Retina (tissue), 1 donor: ENCODE data around the gene C1QTNF12.
"Not testable (repeated sequence)": the region's sequence is repeated elsewhere in the genome, so short reads cannot be mapped to it uniquely, and the experiment has no call there.

ENCODE experiments used
- DNase-seq: peaks from one replicate; pipeline ENCODE4 v3.0.0-alpha.2; 2016

C1QTNF12 gene

DNA sequence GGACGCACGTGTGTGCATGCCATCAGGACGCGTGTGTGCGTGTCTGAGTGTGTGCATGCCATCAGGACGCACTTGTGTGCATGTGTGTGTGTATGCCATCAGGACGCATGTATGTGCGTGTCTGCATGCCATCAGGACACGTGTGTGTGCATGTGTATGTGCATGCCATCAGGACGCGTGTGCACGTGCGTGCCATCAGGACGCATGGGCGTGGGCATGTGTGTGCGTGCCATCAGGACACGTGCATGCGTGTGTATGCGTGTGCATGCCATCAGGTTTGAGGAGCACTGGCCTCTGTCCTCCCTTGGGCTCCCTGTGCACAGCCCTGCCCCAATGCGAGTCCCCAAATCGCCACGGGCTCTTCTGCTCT is 12.6 kb upstream of the C1QTNF12 start:
- DNase-seq: no peak

DNA sequence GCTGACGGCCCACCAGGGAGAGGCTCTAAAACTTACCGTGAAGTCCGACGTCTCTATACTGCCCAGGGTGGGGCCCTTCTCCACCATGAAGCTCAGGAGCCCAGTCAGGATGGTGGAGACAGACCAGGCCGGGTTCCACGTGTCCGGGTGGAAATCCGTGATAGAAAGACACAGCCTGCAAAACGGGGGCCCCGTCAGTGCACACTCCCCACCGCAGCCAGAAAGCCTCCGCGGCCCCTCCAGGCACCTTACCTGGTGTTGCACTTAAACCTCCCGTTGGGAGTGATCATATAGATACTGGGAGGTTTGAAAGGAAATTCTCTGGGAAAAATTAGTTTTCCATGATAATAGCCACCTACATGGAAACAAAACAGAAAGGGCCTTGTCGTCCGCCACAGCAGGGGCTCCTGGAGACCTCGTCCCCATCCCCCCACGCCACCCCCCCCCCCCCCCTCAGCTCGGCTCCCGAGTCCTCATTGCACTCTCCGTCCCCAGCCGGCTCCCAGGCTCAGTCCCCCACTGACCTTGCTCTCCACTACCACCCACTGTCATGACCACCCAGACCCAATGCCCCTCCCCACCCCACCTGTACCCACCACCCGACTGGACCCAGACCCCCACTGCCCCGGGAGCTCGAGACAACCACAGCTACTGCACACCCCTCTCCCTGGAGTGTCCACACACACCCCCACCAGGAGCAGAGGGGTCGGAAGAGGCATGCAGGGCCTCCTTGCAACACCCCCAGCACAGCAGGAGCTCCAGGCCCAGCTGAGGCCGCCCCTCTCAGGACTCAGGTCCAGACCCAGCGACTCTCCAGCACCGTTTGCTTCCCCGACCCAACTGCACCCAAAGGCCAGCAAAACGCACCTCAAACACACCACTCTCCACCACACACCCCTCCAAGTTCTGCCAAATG is 10.7 kb upstream of the C1QTNF12 start:
- no peak for DNase-seq

DNA sequence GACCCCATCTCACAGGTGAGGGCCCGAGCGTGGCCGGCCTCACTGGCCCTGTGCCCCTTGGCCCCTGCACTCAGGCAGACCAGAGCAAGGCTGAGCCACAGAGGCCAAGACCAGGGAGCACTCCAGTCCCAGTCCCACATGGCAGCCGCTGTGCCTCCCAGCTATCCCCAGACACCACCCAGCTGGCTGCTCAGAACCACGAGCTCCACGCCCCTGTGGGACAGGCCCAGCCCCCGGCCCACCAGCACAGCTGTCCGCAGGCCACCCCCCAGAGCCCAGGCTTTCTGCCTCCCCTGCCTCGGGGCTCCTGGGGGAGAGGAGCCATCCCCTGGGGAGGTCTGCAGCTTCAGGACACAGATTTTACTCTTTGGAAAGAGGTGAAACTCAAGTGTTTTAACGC is 9.1 kb upstream of the C1QTNF12 start:
- no peak for DNase-seq

DNA sequence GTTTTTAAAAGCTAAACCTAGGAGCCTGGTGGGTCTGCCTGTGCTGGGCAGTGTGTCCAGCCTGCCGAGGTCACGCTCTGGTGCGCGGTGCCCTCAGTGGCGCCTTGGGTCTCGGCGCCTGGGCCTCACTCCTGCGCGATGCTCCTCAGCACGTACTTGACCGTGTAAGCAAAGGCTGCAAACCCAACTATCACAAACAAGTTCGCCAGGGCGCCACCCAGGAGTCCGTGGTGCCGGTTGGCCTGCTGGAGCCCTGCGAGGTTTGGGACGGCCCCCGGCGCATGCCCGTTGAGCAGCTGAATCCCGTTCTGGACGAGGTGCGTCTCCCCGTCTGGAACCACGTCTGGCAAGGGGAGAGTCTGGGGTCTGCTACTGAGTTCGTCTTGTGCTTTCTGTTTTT is 8.6 kb upstream of the C1QTNF12 start:
- DNase-seq: no peak

DNA sequence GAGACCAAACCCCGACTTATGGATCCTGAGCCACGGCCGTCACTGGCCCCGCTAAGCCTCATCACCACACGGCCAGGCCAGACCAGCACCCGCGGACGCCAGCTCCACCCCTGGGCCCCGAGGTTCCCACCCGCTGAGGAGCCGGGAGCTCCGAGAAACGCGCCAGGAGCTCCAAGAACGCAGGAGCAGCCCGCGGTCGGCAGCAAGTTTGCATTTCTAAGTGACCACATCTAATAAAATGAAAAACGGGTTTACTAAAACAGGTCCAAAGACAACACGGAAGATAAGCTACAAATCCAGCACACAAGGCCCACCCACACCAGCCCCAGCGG is 8.1 kb upstream of the C1QTNF12 start:
- no peak for DNase-seq

DNA sequence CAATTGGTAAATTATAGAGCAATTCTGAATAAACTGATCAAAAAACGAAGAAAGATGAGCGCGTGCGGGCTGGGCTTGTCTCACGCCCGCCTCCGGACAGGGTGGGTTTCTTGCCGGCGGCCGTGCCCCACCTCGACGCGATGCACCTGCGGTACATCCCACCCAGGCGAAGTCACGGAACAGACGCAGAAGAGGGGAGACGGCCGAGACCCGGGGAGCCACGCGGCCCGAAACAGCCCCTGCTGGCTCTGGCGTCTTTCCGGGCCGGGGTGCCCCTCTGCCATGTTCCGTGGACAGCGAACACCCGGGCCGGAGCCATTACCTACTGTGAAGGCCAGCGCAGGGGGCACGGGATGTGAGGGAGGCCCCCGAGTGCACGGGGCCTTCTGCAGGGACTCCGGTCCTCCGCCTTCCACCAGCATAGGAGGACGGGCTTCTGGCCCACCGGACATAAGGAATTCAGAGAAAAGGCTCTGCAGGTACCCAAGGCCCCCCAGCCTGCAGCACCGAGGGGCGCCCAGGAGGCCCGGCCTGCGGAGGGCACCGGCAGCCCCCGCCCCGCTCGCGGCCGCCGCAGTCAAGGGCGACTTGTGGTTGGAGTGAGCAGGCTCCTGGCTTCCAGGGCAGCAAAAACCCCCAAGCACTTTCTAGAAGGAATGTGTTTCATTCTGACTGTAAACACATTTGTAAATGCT is 7.6 kb upstream of the C1QTNF12 start:
- DNase-seq: no peak

DNA sequence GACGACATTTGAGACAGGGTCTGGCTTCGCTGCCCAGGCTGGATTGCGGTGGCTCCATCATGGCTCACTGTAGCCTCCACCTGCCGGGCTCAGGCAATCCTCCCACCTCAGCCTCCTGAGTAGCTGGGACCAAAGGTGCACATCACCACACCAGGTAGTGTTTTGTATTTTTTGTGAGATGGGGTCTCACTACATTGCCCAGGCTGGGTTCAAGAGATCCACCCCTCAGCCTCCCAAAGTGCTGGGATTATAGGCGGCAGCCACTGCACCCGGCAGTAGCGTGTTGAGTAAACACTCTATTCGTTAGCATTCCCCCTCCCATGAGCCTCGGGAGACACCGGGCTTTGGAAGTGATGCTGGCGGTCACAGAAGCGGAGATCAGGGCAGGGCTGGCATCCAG is 6.8 kb upstream of the C1QTNF12 start:
- DNase-seq: no peak

DNA sequence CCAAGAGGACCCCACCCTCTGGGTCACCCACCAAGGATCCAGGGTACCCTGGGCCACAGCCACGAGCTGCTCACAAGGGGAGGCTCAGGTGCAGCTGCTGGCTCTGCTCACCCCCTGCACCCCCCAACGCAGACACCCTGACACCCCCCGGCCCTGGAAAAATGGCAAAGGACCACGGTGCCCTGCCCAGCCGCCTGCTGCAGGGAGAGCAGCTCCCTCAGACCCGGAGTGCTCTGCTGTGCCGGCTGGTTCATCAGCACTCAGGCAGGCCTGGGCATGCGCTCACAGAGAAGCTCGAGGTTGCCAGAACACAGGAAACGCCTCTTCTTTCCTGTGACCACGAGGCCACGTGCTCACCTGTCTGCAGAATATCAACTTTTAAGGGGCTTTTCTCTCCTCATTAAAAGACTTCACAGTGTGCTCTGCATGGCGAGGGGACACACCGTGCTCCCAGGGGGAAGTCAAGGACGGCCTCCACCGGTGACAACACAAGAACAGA is 4.3 kb upstream of the C1QTNF12 start:
- DNase-seq: no peak

DNA sequence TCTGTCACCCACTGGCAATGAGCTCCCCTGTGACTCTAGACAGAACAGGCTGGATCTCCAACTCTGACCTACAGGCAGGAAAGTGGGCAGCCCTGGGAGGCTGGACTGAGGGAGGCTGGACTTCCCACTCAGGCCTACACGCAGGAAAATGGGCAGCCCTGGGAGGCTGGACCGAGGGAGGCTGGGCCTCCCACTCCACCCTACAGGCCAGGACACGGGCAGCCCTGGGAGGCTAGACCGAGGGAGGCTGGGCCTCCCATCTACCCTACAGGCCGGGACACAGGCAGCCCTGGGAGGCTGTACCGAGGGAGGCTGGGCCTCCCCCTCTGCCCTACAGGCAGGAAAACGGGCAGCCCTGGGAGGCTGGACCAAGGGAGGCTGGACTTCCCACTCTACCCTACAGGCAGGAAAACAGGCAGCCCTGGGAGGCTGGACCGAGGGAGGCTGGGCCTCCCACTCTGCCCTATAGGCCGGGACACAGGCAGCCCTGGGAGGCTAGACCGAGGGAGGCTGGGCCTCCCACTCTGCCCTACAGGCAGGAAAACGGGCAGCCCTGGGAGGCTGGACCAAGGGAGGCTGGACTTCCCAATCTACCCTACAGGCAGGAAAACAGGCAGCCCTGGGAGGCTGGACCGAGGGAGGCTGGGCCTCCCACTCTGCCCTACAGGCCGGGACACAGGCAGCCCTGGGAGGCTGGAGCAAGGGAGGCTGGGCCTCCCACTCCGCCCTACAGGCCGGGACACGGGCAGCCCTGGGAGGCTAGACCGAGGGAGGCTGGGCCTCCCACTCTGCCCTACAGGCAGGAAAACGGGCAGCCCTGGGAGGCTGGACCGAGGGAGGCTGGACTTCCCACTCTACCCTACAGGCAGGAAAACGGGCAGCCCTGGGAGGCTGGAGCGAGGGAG is 1.7 kb upstream of the C1QTNF12 start:
- DNase-seq: not testable (repeated sequence)

DNA sequence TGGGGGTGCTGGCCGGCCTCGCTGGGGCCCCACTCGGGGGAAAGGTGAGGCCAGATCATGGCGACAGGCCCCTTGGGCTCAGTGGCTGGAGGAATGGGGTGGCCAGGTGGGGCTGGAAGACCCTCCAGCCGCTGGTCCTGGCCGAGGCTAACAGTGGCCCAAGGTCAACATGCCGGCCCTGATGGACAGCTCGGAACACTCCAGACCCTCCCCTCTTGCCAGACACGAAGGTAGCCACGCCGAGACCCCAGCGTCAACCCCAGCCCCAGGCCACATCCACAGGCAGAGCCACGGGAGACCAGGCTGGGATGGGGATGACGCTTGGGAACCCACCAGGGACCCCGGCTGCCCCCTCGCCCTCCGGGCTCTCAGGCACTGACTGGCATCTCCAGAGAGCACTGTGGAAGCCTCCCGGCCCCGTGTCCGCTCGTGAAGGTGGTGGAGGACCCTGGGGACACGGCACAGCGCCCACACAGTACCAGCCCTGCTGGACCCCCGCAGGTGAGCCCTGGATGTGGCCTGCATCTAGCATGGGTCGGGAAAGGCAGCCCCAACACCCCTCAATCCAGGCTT is 905 bp upstream of the C1QTNF12 start:
- DNase-seq: no peak

DNA sequence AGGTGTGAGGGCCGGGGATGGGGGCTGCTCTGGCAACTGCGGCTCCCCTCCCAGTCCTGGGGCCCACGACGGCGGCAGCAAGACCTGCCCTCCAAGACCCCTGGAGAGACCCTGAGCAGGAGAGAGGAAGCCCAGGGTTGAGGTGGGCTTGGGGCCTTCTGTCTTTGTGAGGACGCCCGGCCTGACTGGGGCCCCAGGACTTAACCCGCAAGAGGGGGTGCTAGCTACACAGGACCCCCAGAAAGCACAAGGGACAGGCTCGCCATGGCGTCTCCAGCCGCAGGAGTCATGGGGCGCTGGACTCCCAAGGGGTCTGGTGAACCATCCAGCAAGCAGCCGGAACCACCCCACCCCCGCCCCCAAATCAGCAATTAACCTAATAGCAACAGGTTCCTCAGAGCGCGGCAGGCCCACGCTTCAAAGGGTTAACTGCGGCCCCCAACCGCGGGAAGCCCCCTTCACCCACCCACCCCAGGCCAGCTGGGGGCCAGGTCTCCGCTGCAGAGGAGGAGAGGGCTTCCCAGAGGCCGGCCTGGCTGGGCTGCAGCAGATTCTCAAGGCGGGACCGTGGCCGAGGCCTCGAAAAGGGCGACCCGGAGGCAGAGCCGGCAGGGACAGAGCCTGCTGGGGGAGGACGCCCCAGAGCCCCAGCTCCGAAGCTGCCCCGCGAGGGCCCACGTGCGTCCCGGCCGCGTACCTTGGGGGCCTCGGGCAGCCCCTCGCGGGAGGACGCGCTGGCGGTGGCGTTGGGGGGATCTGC is 525 bp downstream of the C1QTNF12 start:
- DNase-seq: no peak

DNA sequence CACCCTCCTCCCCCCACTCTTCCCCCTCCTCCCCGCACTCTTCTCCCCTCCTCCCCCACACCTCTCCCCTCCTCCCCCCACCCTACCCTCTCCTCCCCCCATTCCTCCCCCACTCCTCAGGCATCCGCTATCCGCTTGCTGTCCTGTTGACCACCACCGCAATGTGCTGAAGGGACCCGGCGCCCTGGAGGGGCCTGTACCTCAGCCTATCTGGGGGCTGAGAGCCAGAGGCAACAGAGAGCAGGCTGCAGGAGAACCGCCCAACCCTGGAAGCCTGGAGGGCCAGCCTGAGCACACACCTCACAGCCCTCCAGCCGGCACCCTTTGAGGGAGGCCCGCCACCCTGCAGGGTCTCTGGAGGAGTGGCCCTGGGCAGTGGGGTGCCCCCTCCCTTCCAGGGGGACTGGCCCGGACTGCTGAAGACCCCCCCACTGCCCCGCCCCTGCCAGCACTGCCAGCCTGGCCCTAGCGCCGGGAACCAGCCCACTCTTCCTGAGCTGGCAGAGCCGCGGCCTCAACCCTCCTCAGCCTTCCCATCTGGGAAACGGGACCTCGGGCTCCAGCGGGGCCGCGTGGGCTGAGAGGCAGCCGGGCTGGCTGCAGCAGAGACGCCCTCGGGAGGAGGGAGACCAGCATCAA is 1.2 kb downstream of the C1QTNF12 start:
- no peak for DNase-seq

DNA sequence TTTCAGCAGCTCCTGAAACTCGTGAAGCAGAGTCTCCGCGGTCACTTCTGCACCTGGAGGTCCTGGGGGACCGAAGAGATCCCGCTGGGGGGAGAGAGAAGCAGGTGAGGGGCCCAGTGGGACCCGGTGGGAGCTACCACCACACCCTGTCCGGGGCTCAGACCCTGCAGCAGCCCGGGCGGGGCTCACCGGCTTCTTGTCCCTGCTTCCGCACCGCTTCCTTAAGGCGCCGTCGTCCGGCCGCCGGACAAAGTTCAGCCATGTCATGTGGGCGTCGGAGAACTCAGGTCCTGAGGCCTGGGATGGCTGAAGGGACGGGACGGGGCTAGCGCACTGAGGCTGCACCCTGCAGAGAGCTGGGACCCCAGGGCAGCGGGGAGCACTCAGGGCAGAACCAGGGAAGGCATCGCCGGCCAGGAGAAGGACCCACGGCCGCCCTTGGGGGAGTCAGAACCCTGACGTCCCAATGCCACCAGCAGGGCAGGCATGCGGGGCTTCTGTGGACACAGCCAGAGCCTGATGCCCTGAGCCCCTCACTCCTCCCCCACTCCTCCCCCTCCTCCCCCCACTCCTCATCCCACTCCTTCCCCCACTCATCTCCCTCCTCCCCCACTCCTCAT is 2.2 kb downstream of the C1QTNF12 start:
- DNase-seq: peak; percentile 61

DNA sequence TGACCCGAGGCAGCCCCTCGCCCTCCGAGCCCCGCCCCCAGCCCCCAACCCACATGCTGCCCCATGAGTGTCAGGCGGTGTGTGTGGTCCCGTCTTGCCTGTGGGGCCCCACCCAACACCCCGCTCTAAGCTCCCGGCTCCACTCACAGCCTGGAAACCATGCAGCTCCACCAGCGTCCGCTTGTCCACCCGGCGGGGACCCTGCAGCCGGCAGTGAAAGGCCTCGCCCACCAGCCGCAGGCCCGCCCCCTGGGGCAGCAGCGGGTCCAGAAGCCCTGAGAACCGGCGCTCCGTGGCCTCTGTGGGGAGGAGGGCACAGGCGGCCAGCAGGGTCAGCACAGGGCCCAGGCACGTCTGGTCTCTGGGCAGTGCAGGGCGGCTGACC is 2.7 kb downstream of the C1QTNF12 start:
- DNase-seq: peak; percentile 49

DNA sequence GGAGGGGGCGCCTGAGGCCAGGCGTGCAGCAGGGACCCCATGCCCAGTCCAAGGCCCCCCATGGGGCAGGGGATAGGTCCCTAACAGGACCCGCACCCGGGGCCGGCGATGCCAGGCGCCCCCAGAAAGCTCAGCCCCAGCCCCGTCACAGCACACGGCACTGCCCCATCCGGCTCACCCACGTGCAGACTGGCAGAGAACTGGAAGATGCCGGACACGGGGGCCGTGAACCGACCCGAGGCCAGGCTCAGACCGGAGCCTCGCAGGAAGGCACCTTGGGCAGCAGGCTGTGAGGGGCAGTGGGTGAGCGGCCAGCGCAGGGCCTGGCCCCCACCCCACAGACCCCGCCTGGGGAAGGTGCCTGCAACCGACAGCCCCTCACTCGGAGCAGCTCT is 3.3 kb downstream of the C1QTNF12 start:
- no peak for DNase-seq

DNA sequence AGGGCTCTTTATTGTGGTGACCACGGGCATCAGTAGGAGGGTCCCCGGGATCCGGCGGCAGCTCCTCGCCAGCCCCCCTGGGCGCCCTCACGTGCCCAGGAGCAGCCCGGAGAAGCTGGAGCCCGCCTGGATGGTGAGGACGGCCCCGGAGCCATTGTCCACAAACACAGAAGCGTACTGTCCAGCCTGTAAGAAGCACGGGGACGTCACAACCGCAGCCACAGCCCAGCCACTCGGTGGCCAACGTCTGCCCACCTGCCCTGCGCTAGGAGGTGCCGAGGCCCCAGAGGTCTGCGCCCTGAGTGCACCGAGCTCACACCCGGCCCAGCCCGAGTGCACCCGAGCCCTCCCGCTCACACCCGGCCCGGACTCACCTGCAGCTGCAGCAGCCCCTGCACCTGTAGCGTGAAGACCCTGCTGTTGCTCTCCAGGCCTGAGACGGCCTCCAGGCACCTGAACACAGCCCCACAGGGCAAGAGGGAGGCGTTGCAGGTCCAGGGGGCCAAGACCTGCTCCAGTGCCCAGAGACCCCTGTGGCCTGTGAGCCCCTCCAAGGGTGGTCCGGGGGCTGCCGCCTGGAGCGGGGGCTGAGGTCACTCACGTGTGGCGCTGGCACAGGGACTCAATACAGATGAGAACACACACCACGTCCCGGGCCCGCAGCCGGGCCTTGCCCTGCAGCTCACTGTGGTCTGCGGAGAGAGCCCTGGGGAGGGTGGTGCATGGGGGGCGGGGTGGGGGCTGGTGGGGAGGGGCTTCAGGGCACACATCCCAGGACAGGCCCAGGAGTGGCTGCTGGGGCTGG is 3.9 kb downstream of the C1QTNF12 start:
- no peak for DNase-seq

DNA sequence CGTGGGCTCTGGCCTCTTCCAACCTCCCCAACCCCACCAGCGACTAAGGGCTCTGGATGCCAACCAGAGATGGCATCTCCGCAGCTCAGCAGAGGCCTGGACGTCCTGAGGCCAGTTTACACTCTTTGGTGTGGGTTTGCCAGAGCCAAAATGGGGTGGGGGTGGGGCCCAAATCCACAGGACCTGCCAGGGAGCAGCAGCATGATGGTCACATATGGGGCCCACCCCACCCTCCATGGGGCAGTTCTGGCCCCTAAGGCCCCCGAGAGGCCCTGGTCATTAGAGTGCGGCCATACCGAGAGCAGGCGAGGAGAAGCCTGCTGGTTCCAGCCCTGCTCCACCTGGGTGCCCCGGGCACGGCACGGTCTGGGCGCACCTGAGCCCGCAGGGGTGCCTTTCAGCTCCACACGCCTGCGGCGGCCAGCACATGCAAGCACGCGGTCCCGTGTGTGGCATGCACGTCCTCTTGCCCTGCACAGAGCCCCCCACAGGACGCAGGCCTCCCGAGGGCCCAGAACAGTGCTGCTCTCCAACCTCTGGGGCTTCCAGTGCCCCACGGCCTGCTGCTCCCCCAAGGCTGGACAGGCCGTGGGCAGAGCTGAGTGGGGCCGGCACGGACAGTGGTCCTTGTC is 4.8 kb downstream of the C1QTNF12 start:
- no peak for DNase-seq

DNA sequence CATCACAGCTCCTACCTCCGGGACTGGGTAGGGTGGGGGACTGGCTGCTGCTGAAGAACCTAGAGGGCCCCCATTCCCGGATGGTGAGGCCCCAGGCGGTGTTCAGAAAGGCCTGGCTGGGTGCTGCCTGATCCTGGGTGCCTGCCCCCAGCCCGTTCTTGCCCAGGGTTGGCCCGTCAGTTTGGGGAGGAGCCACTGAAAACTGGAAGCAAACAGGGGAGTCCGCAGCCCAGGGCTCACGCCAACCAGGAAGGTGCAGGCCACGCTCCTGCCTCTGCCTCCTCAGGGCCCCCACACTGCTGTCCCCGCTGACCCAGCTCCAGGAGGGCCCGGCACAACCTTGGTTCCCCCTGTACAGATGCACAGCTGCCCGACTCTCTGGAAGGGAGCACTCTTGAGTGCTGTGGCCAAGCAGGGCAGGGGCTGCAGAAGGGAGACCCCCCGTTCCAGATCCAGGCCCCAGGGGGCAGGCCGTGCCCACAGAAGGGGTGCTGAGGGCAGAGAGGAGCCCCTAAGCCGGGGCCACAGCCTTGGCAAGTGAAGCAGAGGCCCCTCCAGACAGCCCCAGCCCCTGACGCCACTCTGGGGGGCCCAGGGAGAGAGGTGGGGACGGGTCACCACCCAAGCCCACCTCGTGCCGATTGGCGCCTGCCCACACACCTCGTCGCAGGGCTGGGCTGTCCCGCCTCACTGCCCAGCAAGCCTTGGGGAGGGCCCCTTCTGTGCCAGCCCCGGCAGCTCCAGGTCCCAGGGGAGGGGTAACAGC is 5.5 kb downstream of the C1QTNF12 start:
- no peak for DNase-seq

DNA sequence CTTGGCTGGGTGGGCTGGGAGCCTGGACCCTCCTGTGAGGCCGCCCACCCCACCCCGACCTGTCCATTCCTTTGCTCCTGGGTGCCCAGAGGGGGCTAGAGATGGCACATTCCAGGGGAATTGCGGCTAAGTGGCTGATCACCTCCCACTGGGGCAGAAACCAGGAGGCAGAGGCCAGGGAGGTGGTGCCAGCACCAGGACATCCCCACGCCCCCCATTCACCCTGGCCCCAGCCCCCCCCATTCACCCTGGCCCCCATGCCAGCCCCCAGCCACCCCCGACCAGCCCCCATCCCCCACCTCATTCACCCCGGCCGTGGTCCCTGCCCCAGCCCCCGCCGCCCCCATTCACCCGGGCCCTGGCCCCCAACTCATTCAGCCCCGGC is 6.2 kb downstream of the C1QTNF12 start:
- DNase-seq: no peak
